Vagina (tissue), 2 donors: ENCODE data around the gene ABCG1.

Source experiments
- POLR2A ChIP-seq, 2 donors: fragments of 450-650 bp; IDR thresholded peaks; one replicate each; pipeline ENCODE4 v1.6.1; 2017; ENCODE audit warnings: antibody characterized with exemption in 2 of 2, mild to moderate bottlenecking in 2 of 2, moderate library complexity in 2 of 2
- TF ChIP-seq, protein P1 (sequence below), 3 experiments: fragments of 450-650 bp in 2 of 3; fragments of 200-600 bp in 1 of 3; sonication (generic) in 1 of 3; IDR thresholded peaks; one replicate each; pipeline ENCODE4 v1.5.1; 2017 to 2019; ENCODE audit warnings: antibody characterized with exemption in 3 of 3, mild to moderate bottlenecking in 2 of 3, moderate library complexity in 2 of 3

DNA sequence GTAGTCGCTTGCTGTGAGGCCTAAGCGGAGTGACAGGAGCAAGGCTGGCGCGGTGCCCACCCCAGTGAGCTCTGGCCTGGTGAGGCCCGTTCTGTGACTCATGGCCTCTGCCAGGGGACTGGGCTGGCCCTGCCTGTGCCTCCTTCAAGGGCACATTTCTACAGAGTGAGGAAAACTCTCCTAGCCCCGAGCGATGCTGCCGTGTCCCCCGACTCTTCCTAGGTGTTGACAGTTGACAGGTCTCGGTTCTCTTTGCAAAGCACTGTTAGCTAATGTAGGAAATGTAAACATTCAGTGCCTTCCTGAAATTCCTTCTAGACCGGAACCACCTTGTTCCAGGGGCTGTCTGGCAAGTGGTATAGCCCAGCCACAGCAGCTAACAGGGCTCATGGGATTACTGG, 43.9 kb downstream of the ABCG1 start:
- TF ChIP-seq POLR2A (IDR thresholded peaks at IDR 0.05): no peak
- TF ChIP-seq, protein P1, sequence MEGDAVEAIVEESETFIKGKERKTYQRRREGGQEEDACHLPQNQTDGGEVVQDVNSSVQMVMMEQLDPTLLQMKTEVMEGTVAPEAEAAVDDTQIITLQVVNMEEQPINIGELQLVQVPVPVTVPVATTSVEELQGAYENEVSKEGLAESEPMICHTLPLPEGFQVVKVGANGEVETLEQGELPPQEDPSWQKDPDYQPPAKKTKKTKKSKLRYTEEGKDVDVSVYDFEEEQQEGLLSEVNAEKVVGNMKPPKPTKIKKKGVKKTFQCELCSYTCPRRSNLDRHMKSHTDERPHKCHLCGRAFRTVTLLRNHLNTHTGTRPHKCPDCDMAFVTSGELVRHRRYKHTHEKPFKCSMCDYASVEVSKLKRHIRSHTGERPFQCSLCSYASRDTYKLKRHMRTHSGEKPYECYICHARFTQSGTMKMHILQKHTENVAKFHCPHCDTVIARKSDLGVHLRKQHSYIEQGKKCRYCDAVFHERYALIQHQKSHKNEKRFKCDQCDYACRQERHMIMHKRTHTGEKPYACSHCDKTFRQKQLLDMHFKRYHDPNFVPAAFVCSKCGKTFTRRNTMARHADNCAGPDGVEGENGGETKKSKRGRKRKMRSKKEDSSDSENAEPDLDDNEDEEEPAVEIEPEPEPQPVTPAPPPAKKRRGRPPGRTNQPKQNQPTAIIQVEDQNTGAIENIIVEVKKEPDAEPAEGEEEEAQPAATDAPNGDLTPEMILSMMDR (IDR thresholded peaks at IDR 0.05): no peak
